Bronchial epithelial cell (primary cell): ENCODE data around the gene MAPK4. TPM values are rescaled to one million over a fixed set of nuclear protein-coding genes. Genes with fewer than 3 reads are reported as not detected.
A peak's percentile ranks its signal among the peaks of the same experiment; 100 is the strongest.

Source experiments
- DNase-seq: peaks from one replicate; pipeline ENCODE4 v3.0.0-alpha.2; 2010; ENCODE audit warnings: low read depth
- FAIRE-seq: peaks from 2 replicates; lab custom pipeline; 2011; peaks lifted over from hg19 to GRCh38; lab: Jason Lieb, UNC
- H3K27me3 ChIP-seq: 2 replicates; pipeline ENCODE4 v1.5.1; 2011; ENCODE audit warnings: low read length; ENCODE audit not compliant: control insufficient read depth, insufficient read depth
- H3K36me3 ChIP-seq: 2 replicates; pipeline ENCODE4 v1.5.1; 2011; ENCODE audit warnings: low read length; ENCODE audit not compliant: control insufficient read depth, insufficient read depth
- H3K4me3 ChIP-seq: 2 replicates; pipeline ENCODE4 v1.5.1; 2011; ENCODE audit warnings: mild to moderate bottlenecking, low read depth, low read length, control low read depth
- CTCF ChIP-seq: IDR thresholded peaks from 2 replicates; pipeline ENCODE4 v1.5.1; 2011; ENCODE audit warnings: mild to moderate bottlenecking, moderate library complexity, low read length, control low read depth, inconsistent platforms; ENCODE audit not compliant: insufficient read depth, severe bottlenecking
- total RNA-seq: library from RNA; depleted of rRNA; stranded (reverse); fragments of >200 nt; gene quantifications from 2 replicates; pipeline ENCODE4 v1.2.1, GENCODE V29; 2014

Gene MAPK4
- total RNA-seq, 1 donor from 2014 or later: not detected

DNA sequence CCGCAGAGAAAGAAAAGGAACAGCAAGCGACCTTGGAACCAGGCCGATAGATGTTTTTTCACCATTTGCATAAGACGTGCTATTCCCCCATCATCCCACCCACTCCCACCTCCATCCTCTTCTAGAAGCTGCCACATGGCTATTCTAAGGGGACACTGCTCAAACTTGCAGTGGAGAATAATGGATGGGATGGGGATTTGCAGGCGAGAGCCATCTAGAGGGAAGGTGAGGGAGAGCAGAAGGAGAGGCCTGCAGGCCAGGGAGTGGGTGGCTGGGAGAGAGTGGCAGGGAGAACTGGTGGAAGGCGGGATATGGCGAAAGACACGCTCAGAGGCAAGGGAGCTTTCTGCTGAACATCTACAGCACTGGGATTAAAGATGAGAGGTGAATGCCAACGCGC is 84.9 kb downstream of the MAPK4 start:
- no peak overlapping the region for H3K4me3 ChIP-seq
- DNase-seq (peak; percentile 56), FAIRE-seq (peak; percentile 58)
- no peaks in the 10 kb centered on the region for H3K36me3 ChIP-seq
- TF ChIP-seq CTCF: peak; percentile 76
- H3K27me3 ChIP-seq: peaks cover 4% of the 10 kb centered on the region

DNA sequence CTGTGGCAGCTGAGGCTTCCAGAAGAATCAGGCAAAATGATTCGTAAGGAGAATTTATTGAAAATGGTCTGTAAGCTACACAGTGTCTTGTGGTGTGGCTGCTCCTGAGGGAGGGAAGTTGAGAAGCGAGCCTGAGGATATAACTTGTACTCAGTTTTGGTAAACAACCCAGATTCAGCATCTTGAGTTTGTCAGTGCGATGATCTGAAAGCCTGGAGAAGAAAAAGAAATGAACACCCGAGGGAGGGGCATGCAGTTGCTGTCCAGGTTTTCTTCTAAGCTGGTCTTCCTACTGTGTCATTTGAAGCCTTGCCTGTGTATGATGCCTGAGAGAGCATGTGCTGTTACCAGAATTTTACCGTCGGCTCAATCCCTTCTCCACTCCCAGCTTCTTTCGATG is 87.3 kb downstream of the MAPK4 start:
- Histone ChIP-seq H3K4me3 (no peak overlapping the region), H3K27me3 (peaks cover 4% of the 10 kb centered on the region), H3K36me3 (no peaks in the 10 kb centered on the region)
- no peak for DNase-seq
- no peak for TF ChIP-seq CTCF
- FAIRE-seq: no peak

GRCh38 chr18:50647792-50648191 is 87.9 kb downstream of the MAPK4 start:
- no peaks in the 10 kb centered on the region for H3K36me3 ChIP-seq
- no peak overlapping the region for H3K4me3 ChIP-seq
- DNase-seq: no peak
- H3K27me3 ChIP-seq: peaks cover 4% of the 10 kb centered on the region
- FAIRE-seq: no peak
- no peak for TF ChIP-seq CTCF

- no peak for DNase-seq
- FAIRE-seq: no peak
- TF ChIP-seq CTCF: no peak
- H3K36me3 ChIP-seq: no peaks in the 10 kb centered on the region
- H3K27me3 ChIP-seq: peaks cover 4% of the 10 kb centered on the region
- H3K4me3 ChIP-seq: no peak overlapping the region
Observed at GRCh38 chr18:50649821-50650220, 89.9 kb downstream of the MAPK4 start.

- DNase-seq: no peak
- FAIRE-seq: no peak
- H3K4me3 ChIP-seq: no peak overlapping the region
- no peak for TF ChIP-seq CTCF
- H3K36me3 ChIP-seq: no peaks in the 10 kb centered on the region
- H3K27me3 ChIP-seq: peaks cover 4% of the 10 kb centered on the region
Observed at GRCh38 chr18:50651334-50651733, 91.4 kb downstream of the MAPK4 start.

DNA sequence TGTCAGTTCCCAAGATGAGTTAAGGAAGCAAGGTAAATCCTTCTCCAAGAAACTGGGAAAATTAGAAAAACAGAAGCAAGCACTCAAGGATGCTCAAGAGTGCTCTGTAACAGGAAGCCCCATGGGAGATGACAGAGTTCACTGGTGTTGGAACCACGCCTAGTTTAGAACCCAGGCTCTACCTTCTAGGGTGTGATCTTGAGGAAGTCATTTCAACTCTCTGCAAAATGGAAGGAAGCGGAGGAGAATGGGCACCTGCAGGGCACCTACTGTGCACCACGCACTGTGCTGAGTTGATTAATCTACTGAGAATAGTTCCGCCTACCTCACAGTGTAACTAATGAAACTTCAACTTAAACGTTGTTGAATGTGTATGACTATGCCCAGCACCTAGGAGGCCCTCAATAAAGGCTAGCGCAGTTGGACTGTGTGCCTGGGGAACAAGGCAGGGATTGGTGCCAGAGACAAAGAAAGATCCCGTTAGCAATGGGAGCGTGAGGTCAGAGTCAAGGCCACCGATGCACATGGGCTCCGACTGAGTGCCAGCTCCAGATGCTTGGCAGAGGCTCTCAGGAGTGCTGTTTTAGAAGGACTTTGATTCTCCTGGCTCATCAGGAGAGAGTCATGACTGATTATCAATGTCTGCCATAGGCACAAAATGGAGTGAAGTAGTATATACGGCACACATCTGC is 93.7 kb downstream of the MAPK4 start:
- Histone ChIP-seq H3K36me3 (no peaks in the 10 kb centered on the region), H3K4me3 (no peak overlapping the region), H3K27me3 (no peaks in the 10 kb centered on the region)
- DNase-seq (no peak), FAIRE-seq (peak; percentile 40)
- no peak for TF ChIP-seq CTCF
